GM18951 (cell line): ENCODE measurements around the gene WDR31.
A peak's percentile ranks its signal among the peaks of the same experiment; 100 is the strongest.

ENCODE experiments used
- POLR2A ChIP-seq: IDR thresholded peaks from 4 replicates; pipeline ENCODE4 v1.6.1; 2011; ENCODE audit warnings: mild to moderate bottlenecking; ENCODE audit not compliant: insufficient read length, insufficient read depth; ENCODE audit errors: extremely low read depth
- in situ Hi-C: fragments of 300-500 bp; cut with MboI; formaldehyde crosslinking; loops from one replicate; pipeline ENCODE4 v1.12.0; 2022; ENCODE audit warnings: low sequenced_read_pairs, mixed read lengths, inconsistent platforms; ENCODE audit not compliant: unreplicated experiment

Gene WDR31

DNA sequence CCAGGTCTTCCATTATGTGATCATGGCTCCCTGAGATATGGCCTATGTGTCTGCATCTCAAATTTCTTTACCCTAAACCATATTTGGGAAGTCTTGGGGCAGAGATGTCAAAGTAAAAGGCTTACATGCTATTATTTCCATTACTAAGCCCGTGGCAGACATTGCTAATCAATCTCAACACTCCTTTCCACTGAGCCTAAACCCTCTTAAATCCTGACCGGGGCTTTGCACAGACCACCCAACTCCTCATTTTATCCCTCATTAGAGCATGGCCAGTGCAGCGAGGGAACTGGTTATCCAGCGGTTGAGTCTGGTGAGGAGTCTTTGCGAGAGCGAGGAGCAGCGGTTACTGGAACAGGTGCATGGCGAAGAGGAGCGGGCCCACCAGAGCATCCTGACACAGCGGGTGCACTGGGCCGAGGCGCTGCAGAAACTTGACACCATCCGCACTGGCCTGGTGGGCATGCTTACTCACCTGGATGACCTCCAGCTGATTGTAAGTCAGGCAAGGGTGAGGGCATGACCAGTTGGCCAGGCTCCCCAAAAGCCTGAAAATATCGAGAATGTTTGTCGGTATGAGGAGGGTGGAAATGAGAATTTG lies 20.3 kb upstream of the WDR31 start:
- TF ChIP-seq POLR2A: no peak
- in situ Hi-C loops: no loop called here

GRCh38 chr9:113359385-113359784 lies 19.3 kb upstream of the WDR31 start:
- TF ChIP-seq POLR2A: no peak
- in situ Hi-C loops: no loop called here

DNA sequence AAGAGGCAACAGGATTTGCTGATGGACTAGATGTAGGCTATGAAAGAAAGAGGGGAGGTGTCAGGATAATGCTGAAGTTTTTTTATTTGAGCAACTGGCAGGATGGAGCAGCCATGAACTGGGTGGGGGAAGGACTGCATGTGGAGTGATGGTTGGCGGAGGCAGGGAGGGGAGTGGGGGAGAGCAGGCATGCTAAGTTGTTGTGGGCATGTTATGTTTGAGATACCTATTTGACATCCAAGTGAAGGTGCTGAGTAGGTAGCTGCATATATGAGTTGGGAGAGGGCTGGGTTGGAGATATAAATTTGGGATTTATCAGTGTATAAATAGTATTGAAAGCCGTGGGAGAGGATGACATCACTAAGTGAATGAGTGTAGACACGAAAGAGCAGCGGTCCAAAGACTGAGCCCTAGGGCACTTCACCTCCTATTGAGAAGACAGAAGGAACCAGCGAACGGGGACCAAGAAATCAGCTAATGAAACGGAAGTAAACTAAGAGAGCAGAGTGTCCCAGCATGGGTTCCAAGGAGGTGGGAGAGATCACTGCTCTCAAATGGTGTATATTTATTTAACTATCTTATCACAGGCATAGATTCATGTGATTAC lies 16.7 kb upstream of the WDR31 start:
- TF ChIP-seq POLR2A: no peak
- in situ Hi-C loops: no loop called here

DNA sequence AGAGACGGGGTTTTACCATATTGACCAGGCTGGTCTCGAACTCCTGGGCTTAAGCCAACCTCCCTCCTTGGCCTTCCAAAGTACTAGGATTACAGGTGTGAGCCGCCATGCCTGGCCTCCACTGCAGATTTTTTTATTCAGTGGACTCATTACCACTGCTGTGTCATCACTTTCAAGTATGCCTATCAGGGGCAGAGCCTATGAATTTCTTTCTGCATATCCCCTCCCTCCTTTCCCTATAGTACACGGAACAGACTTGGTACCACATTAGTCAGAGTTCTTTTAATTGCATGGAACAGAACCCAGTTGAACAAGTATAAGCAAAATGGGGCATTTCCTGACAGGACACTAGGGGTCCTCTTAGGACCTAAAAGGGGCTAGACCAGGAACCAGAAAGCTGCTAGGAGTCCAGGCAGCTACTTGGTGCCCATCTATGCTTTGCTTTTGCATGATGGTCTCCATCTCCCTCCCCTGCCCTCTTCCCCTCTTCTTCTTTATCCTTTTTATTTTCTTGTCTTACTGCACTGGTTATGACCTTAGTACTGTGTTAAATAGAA lies 15.0 kb upstream of the WDR31 start:
- TF ChIP-seq POLR2A: no peak
- in situ Hi-C loops: no loop called here

- in situ Hi-C loops: no loop called here
- no peak for TF ChIP-seq POLR2A
These were observed 12.3 kb upstream of the WDR31 start for GRCh38 chr9:113352411-113352810.

DNA sequence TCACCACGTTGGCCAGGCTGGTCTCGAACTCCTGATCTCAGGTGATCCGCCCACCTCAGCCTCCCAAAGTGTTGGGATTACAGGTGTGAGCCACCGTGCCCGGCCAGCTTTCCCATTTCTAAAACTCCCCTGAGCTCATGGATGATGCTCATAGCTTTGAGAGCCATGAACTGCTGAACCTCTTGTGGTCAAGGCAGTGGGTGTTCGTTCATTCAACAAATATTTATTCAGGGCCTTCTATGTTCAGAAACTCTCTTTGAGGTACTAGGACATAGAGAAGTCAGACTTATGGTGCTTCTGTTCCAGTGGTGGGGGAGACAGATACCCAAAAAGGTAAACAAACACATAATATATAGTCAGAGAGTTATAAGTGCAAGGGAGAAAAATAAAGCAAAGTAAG lies 11.9 kb upstream of the WDR31 start:
- in situ Hi-C loops: no loop called here
- no peak for TF ChIP-seq POLR2A

DNA sequence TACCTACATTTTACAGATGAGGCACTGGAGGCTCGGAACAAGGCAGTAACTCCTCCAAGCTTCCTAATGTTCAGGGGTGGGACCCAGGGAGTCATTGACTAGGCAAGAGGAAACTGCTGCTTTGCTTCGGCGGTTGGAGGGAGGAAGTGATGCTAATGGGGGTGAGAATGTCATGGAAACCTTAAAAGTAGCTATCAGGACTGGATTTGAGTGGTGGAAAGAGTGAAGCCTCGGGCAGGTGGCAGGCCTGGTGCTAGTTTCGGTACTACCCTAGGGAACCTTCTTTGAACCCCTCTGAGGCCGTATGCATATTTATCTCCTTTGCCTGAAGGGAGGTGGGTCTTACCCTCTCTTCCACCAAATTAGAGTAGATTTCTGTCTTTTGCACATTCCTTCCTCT lies 10.9 kb upstream of the WDR31 start:
- no peak for TF ChIP-seq POLR2A
- in situ Hi-C loops: no loop called here

GRCh38 chr9:113350107-113350661 lies 10.1 kb upstream of the WDR31 start:
- in situ Hi-C loops: no loop called here
- TF ChIP-seq POLR2A: no peak

GRCh38 chr9:113349445-113350094 lies 9.5 kb upstream of the WDR31 start, which contains the start of gene BSPRY:
Gene BSPRY (plus strand): TSS chr9:113349541. CDS start chr9:113349580, 39 bp downstream.
- in situ Hi-C loops: no loop called here

DNA sequence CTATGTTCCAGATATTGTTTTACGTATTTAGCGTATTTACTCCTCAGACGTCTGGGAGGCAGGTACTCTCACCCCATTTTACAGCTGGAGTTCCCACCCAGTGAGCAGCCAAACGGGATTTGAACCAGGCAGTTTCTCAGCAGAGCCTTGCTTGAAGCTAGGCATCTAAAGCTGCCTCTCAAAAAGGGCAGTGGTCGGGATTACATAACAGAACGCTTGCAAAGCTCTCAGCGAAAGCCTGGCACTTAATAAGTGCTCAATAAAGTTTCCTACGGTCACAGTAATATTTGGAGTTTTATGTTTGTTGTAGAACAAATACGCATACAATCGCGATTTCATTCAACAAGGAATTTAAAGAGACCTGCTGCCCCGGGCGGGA lies 9.0 kb upstream of the WDR31 start:
- in situ Hi-C loops: no loop called here

More at GRCh38 chr9:113349445-113350094, 9.5 kb upstream of the WDR31 start, which contains the start of gene BSPRY:
- peak; percentile 13 for TF ChIP-seq POLR2A

DNA sequence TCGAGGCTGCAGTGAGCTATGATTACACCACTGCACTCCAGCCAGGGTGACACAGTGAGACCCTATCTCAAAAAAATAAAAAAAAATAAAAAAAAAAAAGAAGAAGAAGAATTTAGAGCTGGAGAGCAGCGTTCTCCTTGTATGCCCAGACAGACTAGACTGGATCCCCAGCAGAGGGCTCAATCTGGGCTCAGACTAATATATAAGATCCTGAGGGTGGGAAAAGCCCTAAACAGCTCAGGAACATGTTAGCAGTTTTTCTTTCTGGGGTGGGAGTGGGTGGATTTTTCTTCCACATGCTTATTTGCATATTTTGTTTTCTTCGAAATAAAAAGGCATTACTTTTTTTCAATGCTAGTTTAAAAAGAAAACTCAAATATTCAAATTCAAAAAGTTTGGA lies 8.4 kb upstream of the WDR31 start:
- TF ChIP-seq POLR2A: no peak
- in situ Hi-C loops: no loop called here

More for the DNA sequence above, 9.0 kb upstream of the WDR31 start:
- no peak for TF ChIP-seq POLR2A

DNA sequence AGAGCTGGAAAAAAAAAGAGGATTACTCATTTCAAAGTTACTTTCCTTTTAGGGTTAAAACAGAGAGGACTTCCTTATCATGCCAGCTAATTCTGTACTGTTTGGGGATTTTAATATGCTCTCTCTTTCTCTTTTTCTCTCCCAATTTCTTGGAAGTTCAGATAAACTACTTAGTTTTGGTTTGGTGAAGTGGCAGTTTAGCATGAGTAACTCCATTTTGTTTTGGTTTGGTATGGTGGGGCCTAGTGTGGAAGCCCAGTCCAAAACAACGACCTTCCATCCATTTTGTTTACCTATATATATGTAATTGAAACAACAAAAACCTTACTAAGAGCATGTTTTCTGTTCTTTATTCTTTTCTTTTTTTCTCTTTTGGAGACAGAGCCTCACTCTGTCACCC lies 5.6 kb upstream of the WDR31 start:
- no peak for TF ChIP-seq POLR2A
- in situ Hi-C loops: no loop called here

GRCh38 chr9:113345190-113345589 lies 5.1 kb upstream of the WDR31 start:
- no peak for TF ChIP-seq POLR2A

GRCh38 chr9:113343732-113344231 lies 3.7 kb upstream of the WDR31 start:
- in situ Hi-C loops: no loop called here
- no peak for TF ChIP-seq POLR2A

More at GRCh38 chr9:113345190-113345589, 5.1 kb upstream of the WDR31 start:
- in situ Hi-C loops: no loop called here
